DMS79 (cell line): ENCODE measurements around the gene AP2A2.
"Not testable (repeated sequence)": the region's sequence is repeated elsewhere in the genome, so short reads cannot be mapped to it uniquely, and the experiment has no call there.

Experiments
- DNase-seq: peaks from one replicate; lab custom pipeline; 2025; lab: John Stamatoyannopoulos, UW

Gene AP2A2

GRCh38 chr11:975376-975775 lies 49.7 kb downstream of the AP2A2 start:
- DNase-seq: not testable (repeated sequence)

DNA sequence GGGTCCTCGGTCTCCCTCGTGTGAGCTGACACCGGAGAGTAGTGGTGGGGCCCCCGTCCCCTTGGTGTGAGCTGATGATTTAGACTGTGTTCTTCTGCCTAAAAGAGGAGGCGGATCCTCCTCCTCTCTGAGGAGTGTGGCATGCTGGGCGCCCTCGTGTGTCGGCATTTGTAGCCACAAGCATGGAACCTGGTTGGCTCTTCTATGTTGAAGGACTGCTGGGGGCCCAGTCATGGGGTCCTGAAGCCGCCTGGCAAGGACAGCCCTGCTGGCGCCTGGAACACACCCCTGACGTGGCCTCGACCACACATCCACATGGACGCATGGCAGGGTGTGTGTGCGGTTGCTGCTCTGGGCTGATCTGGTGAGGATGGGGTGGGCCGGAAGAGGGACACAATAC lies 50.2 kb downstream of the AP2A2 start:
- no peak for DNase-seq

DNA sequence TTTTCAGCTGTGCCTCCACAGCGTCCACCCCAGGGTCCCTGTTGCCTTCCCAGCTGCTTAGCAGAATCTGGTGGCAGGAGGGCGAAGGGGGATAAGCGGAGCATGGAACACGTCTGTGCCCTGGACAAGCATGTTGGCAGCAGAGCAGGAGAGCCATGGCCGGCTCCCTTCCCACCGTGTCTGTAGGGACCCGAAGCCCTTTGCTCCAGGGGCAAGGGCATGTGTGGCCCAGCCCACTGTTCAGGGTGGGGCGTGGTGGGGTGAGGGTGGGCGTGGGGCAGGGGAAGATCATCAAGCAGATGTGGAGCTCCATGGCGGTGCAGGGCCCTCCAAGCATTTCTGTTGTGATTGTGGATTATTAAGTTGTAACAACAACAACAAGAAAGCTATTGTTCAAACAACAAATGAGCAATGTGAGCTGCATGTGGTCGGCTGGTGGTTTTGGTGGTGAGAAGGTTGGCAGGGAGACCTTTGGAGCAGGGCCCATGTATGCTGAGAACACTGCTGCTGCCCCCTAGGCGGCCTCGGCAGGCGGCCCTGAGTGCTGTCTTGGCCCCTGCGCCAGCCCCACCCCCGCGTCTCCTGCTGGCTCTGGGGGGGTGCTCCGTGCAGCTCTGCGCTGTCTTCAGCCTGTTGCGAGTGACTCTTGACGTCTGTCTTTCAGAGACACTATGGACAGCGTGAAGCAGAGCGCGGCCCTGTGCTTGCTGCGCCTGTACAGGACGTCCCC lies 50.9 kb downstream of the AP2A2 start:
- no peak for DNase-seq

GRCh38 chr11:977830-978720 lies 52.4 kb downstream of the AP2A2 start:
- DNase-seq: no peak

DNA sequence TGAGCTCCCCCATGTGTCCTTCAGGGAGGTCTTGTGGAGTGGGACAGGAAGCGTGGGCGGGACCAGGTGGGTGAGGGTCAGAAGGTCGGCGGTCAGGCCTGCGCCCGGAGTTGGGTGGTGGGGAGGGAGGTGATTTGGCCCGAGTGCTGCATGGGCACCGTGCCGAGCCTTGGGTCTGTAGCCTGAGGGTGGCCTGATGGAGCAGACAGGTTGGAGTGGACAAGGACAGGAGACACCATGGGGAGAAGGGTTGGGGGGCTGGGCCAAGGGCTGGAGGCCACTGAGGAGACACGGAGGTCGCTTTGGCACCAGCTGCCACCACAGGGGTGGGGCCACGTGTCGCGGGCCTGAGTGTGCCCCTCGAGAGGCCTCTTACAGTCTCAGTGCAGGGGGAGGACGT lies 53.1 kb downstream of the AP2A2 start:
- DNase-seq: no peak

DNA sequence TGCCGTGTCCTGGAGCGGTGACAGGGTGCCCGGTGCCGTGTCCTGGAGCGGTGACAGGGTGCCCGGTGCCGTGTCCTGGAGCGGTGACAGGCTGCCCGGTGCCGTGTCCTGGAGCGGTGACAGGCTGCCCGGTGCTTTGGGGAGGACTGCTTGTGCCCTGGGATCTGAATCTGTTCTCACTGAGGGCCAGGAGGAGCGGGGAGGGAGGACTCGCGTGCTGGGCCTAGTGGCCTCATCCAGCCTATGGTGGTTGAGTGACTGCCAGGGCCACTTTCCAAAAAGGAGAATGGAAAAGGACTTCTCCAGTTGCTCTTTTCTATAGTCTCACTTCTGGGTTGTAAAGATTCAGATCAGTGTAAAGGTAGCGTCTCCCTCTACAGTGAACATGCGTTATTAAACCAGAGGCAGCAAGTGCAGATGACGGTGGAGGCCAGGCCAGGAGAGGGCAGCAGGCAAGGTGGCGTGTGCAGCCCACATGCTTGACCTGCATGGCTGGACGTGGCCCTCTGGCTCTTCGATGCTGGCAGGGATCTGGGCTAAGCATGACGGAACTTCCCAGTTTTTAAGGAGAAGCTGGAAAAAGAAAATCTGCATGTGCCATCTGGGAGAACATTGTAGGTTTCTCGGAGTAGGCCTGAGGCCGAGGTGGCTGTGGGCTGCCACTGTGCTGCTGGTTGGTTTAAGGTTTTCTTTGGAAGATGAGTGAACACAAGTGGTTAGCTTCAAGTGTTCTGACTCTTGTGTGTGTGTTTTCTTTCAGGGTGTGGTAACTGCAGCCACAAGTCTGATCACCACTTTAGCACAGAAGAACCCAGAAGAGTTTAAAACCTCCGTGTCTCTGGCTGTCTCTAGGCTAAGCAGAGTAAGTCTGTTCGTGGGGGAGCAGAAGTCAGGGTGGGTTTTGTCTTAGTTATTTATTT lies 55.0 kb downstream of the AP2A2 start:
- DNase-seq: no peak

DNA sequence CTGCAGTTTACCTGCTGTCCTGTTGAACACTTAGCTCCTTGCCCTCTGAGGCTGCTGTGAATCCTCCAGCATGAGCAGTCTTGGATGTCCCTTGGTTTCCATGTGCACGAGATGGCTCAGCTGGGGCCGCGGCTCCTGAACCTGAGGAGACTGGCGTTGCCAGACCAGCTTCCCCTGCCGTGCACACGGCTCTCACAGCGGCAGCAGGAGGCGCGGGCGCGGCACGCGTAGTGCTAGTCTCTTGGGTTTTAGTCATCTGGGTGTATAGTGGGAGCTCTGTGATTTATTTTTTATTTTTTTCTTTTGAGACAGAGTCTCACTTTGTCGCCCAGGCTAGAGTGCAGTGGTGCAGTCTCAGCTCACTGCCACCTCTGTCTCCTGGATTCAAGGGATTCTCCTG lies 56.1 kb downstream of the AP2A2 start:
- no peak for DNase-seq

DNA sequence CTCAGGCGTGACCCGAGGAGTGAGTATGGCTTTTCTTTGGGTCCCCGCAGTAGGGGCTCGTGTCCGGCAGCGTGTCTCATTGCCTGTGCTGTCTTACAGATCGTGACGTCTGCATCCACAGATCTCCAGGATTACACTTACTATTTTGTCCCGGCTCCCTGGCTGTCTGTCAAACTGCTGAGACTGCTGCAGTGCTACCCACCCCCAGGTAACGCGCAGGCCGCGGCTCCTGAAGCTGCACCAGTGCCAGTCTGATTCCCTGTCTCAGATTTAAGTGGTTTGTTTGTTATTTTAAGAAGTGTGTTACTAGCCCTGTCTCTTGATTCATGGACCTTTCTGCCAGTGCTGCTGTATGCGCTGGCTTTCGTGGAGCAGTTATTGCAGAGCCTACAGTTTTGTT lies 58.9 kb downstream of the AP2A2 start:
- DNase-seq: no peak

DNA sequence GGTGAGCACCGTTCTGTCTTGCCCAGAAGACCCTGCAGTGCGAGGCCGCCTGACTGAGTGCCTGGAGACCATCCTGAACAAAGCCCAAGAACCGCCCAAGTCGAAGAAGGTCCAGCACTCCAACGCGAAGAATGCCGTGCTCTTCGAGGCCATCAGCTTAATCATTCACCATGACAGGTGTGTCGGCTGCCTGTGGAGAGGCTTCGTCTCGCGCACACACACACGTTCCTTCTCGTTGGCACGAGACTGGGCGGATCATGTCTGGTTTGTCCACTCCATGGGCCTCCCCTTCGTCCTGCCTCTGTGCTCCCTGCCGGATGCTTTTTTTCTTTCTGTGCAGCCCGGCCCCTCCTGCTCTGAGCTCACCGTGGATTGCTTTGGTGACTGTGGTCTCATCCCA lies 59.7 kb downstream of the AP2A2 start:
- DNase-seq: no peak

DNA sequence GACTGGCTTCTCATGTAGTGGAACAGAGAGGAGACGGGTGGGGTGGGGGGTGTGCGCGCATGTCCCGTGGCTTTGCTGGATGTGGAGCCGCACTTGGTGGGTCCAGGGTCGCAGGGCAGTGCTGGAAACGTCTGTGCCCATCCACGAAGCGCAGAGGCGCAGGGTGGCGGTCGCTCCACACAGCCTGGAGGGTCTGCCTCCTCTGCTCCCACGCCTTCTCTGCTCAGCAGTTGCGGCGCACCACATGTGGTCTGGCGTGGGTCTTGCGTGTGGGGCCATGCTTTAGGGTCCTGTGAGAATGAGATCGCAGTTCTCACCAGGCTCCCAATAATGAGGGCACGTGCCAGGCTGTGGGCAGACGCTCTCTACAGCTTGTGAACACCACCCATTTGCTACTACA lies 60.2 kb downstream of the AP2A2 start:
- no peak for DNase-seq

DNA sequence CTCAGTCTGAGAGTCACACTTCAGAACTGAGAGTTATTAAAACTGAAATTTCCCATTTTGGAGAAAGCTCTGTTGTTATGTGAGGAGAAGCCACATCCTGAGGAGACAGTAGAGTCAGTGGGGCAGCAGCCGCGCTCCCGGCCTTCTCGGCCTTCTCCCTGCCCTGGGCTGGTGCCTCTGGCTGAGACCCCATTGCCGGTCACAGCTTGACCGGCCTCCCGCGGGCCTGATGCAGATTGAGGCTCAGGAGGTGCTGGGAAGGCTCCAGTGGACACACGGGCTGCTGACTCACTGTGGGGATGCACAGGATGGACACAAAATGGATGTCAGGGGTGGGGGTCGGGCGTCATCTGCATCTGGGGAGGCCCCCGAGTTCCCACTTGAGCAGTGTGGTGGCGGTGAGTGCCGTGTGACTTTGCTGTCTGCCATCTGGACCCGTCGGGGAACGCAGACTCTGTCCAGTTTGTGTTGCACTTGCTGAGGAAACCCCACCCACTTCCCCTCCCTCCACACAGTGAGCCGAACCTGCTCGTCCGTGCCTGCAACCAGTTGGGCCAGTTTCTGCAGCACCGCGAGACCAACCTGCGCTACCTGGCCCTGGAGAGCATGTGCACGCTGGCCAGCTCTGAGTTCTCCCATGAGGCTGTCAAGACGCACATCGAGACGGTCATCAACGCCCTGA lies 60.7 kb downstream of the AP2A2 start:
- DNase-seq: no peak

DNA sequence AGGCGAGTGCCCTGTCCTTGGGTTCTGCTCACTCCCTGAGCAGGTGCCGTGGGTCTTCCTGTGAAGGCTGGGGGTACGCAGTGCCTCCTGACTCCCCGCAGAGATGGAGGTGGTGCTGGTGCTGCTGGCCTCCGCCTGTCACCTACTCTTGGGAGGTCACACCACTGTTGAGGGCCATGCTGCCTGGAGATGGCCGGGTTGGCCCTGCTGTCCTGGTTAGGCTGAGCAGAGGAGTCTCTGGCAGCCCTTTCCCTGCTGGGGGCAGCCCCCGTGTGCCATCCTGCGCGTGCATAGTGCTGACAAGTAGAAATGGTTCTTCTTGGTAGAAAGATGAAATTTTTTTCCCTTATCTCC lies 61.3 kb downstream of the AP2A2 start:
- DNase-seq: no peak

DNA sequence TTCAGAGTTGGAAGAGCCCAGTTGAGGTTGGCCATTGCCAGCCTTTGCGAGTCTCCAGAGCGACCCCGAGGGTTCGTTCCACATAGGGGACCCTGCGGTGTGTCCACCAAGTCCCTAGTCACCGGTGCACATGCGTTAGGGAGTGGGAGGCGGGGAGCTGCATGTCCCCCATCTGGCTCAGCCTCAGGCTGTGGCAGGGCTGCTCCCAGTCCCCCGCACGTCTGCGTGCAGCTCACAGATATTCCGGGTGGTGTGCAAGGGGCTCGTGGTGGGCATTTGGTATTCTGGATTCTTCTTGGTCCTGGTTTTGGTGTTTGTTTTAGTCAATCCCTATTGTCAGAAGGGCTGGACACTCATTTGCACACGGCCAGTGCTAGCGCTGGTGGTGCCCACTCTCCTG lies 62.0 kb downstream of the AP2A2 start:
- DNase-seq: no peak

GRCh38 chr11:990101-990500 lies 64.4 kb downstream of the AP2A2 start:
- no peak for DNase-seq

- DNase-seq: no peak
These were observed 65.4 kb downstream of the AP2A2 start for GRCh38 chr11:991034-991433.

DNA sequence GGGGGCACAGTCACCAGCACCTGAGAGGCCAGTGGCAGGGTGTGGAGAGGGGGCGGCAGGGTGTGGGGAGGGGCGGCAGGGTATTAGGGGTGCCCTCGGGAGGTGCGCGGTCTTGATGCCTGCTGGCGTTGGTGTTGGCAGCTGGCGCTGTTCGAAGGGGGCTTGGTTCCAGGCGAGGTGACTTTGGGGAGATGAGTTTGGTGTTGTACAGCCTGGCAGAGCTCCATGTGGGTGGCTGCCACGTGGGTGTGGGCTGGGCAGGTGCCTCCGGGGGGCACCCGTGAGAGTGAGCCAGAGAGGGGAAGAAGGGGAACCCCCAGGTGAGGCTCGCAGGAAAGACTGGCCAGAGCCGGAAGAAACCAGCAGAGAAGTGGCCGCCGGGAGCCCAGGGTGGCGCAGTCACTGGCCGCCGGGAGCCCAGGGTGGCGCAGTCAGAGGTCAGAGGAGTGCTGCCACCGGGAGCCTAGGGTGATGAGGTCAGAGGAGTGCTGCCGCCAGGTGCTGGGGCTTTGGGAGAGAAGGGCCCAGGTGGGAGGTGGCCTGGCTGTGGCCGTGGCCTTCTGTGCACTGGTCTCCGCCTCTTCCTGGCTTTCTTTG lies 66.1 kb downstream of the AP2A2 start:
- DNase-seq: no peak

- no peak for DNase-seq
These were observed 66.9 kb downstream of the AP2A2 start for GRCh38 chr11:992577-992976.

GRCh38 chr11:993632-994167 lies 68.0 kb downstream of the AP2A2 start:
- no peak for DNase-seq

DNA sequence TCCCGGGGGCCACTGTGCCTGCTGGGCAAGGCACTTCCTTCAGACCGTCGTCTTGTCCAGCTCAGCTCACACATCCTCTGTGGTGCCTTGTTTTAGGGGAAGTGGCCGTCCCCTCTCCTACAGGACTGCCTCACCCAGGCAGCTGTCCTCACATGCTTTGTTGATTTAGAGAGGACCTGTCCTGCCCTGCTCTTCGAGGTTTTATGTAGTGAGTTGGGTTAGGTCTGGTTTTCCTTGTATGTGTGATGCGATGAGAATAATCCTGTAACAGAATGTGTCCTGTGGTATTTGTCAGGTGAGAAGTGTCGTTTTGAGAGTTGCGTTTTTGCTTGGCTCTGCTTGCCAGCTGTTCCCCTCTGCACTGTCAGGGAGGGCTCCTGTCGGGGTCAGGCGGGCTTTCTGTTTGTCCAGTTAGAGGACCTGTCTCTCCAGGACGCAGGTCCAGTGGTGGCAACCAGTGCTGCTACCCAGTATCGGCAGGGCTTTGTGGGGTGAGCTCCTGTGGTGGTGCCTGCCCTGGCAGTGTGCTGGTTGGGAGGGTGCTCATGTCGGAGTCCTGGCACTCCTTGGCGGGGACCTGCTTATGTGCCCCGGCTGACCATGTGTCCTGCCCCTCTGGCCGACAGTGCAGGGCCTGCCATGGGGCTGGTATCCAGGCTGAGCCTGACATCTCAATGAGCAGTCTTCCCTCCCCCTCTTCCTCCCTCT lies 69.5 kb downstream of the AP2A2 start:
- no peak for DNase-seq

DNA sequence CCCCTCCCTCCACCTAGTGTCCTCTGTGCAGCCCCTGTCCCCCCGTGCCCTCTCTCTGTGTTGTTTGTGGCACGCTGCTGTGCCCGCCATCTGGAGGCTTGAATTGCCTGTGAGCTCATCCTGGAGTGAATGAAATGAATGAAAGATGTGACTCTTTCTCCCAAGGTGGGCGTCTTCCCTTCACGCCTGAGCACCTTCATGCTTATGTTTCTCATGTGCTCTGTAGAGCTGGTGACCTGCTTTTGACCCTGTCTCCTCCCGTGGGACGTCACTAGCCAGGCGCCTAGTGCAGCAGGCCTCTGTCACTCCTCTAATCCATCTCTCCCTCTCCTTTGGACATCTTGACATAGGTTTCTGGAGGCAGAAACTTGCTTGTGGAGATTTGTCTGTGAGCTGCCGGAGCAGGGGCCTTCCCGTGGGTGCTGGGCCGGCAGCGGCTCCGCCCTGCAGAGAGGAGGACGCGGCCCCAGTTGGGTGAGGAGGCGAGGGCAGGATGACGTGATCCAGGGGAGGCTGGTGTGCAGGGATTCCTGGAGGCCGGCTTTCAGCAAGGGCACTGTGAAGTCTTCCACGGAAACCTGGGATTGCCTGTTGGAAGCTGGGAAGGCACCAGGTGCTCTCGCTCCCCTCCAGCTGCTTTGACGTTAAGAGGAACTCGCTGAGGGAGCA lies 70.2 kb downstream of the AP2A2 start:
- DNase-seq: no peak
